Choroid plexus epithelial cell (primary cell): ENCODE measurements around the gene BEST4.
"Not testable (repeated sequence)": the region's sequence is repeated elsewhere in the genome, so short reads cannot be mapped to it uniquely, and the experiment has no call there.

Source experiments
- DNase-seq: peaks from one replicate; pipeline ENCODE4 v3.0.0-alpha.2; 2010; ENCODE audit warnings: low read depth
- H3K4me3 ChIP-seq: 2 replicates; pipeline ENCODE4 v1.5.1; 2011; ENCODE audit warnings: low read depth, mild to moderate bottlenecking, control low read depth, low read length, moderate library complexity
- CTCF ChIP-seq: conservative IDR thresholded peaks from 2 replicates; pipeline ENCODE4 v1.5.1; 2011; ENCODE audit warnings: low read depth, mild to moderate bottlenecking, control low read depth, inconsistent platforms, low read length, moderate library complexity

BEST4 gene

GRCh38 chr1:44817771-44818495 is 30.0 kb upstream of the BEST4 start:
- no peak for DNase-seq
- no peak overlapping the region for H3K4me3 ChIP-seq
- no peak for TF ChIP-seq CTCF

- H3K4me3 ChIP-seq = no peak overlapping the region
- DNase-seq = no peak
- TF ChIP-seq CTCF = no peak
These were observed 29.3 kb upstream of the BEST4 start for GRCh38 chr1:44817307-44817706.

- not testable (repeated sequence) for DNase-seq, H3K4me3 ChIP-seq
These were observed 28.0 kb upstream of the BEST4 start for GRCh38 chr1:44815926-44816325.

GRCh38 chr1:44812822-44813543 is 25.0 kb upstream of the BEST4 start:
- H3K4me3 ChIP-seq = peak overlapping the region; percentile 42
- DNase-seq = peak; percentile 37
- TF ChIP-seq CTCF = no peak

GRCh38 chr1:44811234-44811633 is 23.3 kb upstream of the BEST4 start:
- no peak for DNase-seq
- TF ChIP-seq CTCF = peak; percentile 5
- no peak overlapping the region for H3K4me3 ChIP-seq

- DNase-seq, H3K4me3 ChIP-seq: not testable (repeated sequence)
These were observed 22.8 kb upstream of the BEST4 start for GRCh38 chr1:44810762-44811105.

GRCh38 chr1:44810101-44810761 is 22.3 kb upstream of the BEST4 start:
- H3K4me3 ChIP-seq = peak overlapping the region; percentile 53
- no peak for TF ChIP-seq CTCF
- DNase-seq = peak; percentile 64
